ENCODE measurements around the gene NCBP2. TPM values are rescaled to one million over a fixed set of nuclear protein-coding genes. Genes with fewer than 3 reads are reported as not detected.

Gene NCBP2
- total and polyA plus RNA-seq, 2 donors (not counting 3 experiments of a cell fraction or from before 2014, with no cell fraction given) = 31.2 to 76.1 TPM

DNA sequence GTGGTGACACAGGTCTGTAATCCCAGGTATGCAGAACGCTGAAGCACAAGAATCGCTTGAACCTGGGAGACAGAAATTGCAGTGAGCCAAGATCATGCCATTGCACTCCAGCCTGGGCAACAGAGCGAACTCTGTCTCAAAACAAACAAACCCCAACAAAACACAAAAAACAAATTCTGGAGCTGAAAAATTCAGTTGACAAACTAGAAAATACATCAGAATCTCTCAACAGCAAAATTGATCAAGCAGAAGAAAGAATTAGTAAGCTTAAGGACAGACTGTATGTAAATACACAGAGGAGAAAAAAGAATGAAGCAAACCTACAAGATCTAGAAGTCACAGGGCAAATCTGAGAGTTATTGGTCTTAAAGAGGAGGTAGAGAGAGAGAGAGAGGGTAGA, 25.3 kb downstream of the NCBP2 start:
- no peak overlapping the region for H3K4me3 ChIP-seq (replicated peaks in 1 of 3; ENCODE audit: insufficient read depth in 1 of 3, low read depth in 1 of 3, low read length in 3 of 3)
- H3K9me1 ChIP-seq (replicated peaks; ENCODE audit: control insufficient read depth, extremely low read depth, insufficient read depth, low read length) = no peaks in the 10 kb centered on the region
- DNase-seq (ENCODE audit: low read depth, low spot score) = no peak

More for the DNA sequence above, 25.3 kb downstream of the NCBP2 start:
- Histone ChIP-seq H3K4me1 (ENCODE audit: control insufficient read depth, extremely low read depth, insufficient read depth, low read length) (no peaks in the 10 kb centered on the region), H3K36me3 (ENCODE audit: control insufficient read depth in 2 of 2, extremely low read depth in 1 of 2, insufficient read depth in 2 of 2, low read length in 2 of 2) (peaks cover 0 to 8% of the 10 kb centered on the region in 2 experiments), H2AFZ (ENCODE audit: low read depth, low read length) (no peak overlapping the region), H3K4me2 (ENCODE audit: insufficient read depth, low read length) (no peak overlapping the region), H4K20me1 (replicated peaks; ENCODE audit: control insufficient read depth, extremely low read depth, insufficient read depth, low read length) (no peaks in the 10 kb centered on the region), H3K79me2 (ENCODE audit: control insufficient read depth, insufficient read depth, low read length) (no peaks in the 10 kb centered on the region), H3K27me3 (ENCODE audit: control insufficient read depth in 2 of 2, insufficient read depth in 2 of 2, low read length in 2 of 2) (no peaks in the 10 kb centered on the region), H3K9ac (replicated peaks; ENCODE audit: extremely low read depth, insufficient read depth, low read length) (no peak overlapping the region), H3K27ac (ENCODE audit: insufficient read depth, low read depth, low read length) (no peak overlapping the region), H3K9me3 (replicated peaks; ENCODE audit: control insufficient read depth, insufficient read depth, low read length) (no peaks in the 10 kb centered on the region)
- dilution Hi-C loops (cut with MboI; ENCODE audit: extremely low pct_ligation_motif_present, low sequenced_read_pairs) = no loop called here
- TF ChIP-seq POLR2A (IDR thresholded peaks at IDR 0.05; ENCODE audit: low read depth, low read length) (no peak), EZH2 (IDR thresholded peaks at IDR 0.05; ENCODE audit: borderline replicate concordance, low read depth, low read length, severe bottlenecking) (no peak), MYC (IDR thresholded peaks at IDR 0.05; ENCODE audit: low read depth, low read length) (no peak), JUN (IDR thresholded peaks at IDR 0.05; ENCODE audit: borderline replicate concordance, insufficient read depth, insufficient read length, low read depth) (no peak), FOS (IDR thresholded peaks at IDR 0.05; ENCODE audit: borderline replicate concordance, insufficient read depth, low read length) (no peak), POLR2AphosphoS5 (IDR thresholded peaks at IDR 0.05; ENCODE audit: insufficient read depth, low read depth, low read length) (no peak), GATA2 (IDR thresholded peaks at IDR 0.05; ENCODE audit: insufficient read depth, insufficient read length, low read depth, low read length) (no peak)
- TF ChIP-seq, protein P1, sequence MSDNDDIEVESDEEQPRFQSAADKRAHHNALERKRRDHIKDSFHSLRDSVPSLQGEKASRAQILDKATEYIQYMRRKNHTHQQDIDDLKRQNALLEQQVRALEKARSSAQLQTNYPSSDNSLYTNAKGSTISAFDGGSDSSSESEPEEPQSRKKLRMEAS (IDR thresholded peaks at IDR 0.05; ENCODE audit: insufficient read depth, insufficient read length) = no peak
- TF ChIP-seq, protein P2, sequence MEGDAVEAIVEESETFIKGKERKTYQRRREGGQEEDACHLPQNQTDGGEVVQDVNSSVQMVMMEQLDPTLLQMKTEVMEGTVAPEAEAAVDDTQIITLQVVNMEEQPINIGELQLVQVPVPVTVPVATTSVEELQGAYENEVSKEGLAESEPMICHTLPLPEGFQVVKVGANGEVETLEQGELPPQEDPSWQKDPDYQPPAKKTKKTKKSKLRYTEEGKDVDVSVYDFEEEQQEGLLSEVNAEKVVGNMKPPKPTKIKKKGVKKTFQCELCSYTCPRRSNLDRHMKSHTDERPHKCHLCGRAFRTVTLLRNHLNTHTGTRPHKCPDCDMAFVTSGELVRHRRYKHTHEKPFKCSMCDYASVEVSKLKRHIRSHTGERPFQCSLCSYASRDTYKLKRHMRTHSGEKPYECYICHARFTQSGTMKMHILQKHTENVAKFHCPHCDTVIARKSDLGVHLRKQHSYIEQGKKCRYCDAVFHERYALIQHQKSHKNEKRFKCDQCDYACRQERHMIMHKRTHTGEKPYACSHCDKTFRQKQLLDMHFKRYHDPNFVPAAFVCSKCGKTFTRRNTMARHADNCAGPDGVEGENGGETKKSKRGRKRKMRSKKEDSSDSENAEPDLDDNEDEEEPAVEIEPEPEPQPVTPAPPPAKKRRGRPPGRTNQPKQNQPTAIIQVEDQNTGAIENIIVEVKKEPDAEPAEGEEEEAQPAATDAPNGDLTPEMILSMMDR (IDR thresholded peaks at IDR 0.05; ENCODE audit: extremely low read depth in 1 of 2, insufficient read depth in 1 of 2, low read depth in 1 of 2, low read length in 2 of 2) = no peak
- BruUV-seq (replicated peaks) = no TSS peak
- no peak for FAIRE-seq
- intact Hi-C loops (cut with micrococcal nuclease) = no loop called here
- ChIA-PET CTCF (interaction anchor here (1.0 kb wide), 1 partner anchor 8 kb away, joined by 4 read pairs; no protein-coding TSS in a partner anchor), POLR2A (no interaction called here)

Data from endothelial cell of umbilical vein (primary cell).